ENCODE data around the gene RPLP2.

RPLP2 gene

GRCh38 chr11:776561-777287 is 33.0 kb upstream of the RPLP2 start:
- no peak for TF ChIP-seq CTCF (IDR thresholded peaks at IDR 0.05; ENCODE audit: low read depth, low read length)
- H3K4me1 ChIP-seq = no peaks in the 10 kb centered on the region
- peaks cover 3% of the 10 kb centered on the region for H3K36me3 ChIP-seq
- no peaks in the 10 kb centered on the region for H3K27me3 ChIP-seq
- peak overlapping the region; percentile 67 for H3K4me3 ChIP-seq (ENCODE audit: low read depth, low read length)
- DNase-seq = peak; percentile 61
- H3K9me3 ChIP-seq = no peaks in the 10 kb centered on the region

GRCh38 chr11:777288-778255 is 32.2 kb upstream of the RPLP2 start, which contains the start of gene GATD1:
TSS of gene GATD1 (minus strand) at chr11:777487. CDS start at chr11:777462, 25 bp downstream.
- no peaks in the 10 kb centered on the region for H3K27me3 ChIP-seq
- peak; percentile 91 for DNase-seq
- TF ChIP-seq CTCF (IDR thresholded peaks at IDR 0.05; ENCODE audit: low read depth, low read length) = no peak
- no peaks in the 10 kb centered on the region for H3K9me3 ChIP-seq
- peak within 1 kb of the TSS; percentile 67 for H3K4me3 ChIP-seq (ENCODE audit: low read depth, low read length)
- no peaks in the 10 kb centered on the region for H3K4me1 ChIP-seq
- peaks cover 3% of the 10 kb centered on the region for H3K36me3 ChIP-seq

GRCh38 chr11:778976-779954 is 30.5 kb upstream of the RPLP2 start:
- Histone ChIP-seq H3K4me3 (ENCODE audit: low read depth, low read length) (no peak overlapping the region), H3K36me3 (no peaks in the 10 kb centered on the region), H3K27me3 (no peaks in the 10 kb centered on the region), H3K4me1 (no peaks in the 10 kb centered on the region; the same call in 1 of the 2 replicates), H3K9me3 (no peaks in the 10 kb centered on the region)
- no peak for TF ChIP-seq CTCF (IDR thresholded peaks at IDR 0.05; ENCODE audit: low read depth, low read length)
- DNase-seq = no peak

GRCh38 chr11:779955-780532 is 29.7 kb upstream of the RPLP2 start:
- no peaks in the 10 kb centered on the region for H3K9me3 ChIP-seq
- no peak for TF ChIP-seq CTCF (IDR thresholded peaks at IDR 0.05; ENCODE audit: low read depth, low read length)
- DNase-seq = no peak
- no peaks in the 10 kb centered on the region for H3K27me3 ChIP-seq
- no peaks in the 10 kb centered on the region; the same call in 1 of the 2 replicates for H3K4me1 ChIP-seq
- H3K4me3 ChIP-seq (ENCODE audit: low read depth, low read length) = no peak overlapping the region
- H3K36me3 ChIP-seq = no peaks in the 10 kb centered on the region
